Measurements from ENCODE around the gene CD300C. TPM values are rescaled to one million over a fixed set of nuclear protein-coding genes. Genes with fewer than 3 reads are reported as not detected.

CD300C gene
- total RNA-seq: 0.06 TPM in 1 of 2 replicates, not detected in the other

DNA sequence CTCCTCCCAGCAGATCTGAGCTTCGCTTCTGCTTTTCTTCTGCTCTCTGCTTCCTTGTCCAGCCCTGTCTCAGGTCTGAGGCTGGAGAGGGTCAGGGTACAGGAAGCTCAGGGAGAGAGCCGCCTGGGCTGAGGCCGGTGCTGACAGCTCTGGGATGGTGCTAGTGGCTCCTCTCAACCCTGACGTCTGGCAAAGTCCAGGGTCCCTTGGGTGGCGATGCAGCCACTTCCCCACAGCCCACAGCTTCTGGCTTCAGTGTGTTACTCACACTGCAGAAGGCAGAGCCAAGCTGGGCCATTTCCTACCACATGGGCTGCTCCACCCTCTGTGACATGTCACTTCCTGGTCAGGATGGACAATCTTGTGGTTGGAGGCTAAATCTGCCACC lies at the start of gene CD300C:
Gene CD300C, minus strand, starts transcription at position 273 of the 388 bp plus-strand sequence. CDS start 333 bp downstream, outside the sequence.
- TF ChIP-seq, protein P1, sequence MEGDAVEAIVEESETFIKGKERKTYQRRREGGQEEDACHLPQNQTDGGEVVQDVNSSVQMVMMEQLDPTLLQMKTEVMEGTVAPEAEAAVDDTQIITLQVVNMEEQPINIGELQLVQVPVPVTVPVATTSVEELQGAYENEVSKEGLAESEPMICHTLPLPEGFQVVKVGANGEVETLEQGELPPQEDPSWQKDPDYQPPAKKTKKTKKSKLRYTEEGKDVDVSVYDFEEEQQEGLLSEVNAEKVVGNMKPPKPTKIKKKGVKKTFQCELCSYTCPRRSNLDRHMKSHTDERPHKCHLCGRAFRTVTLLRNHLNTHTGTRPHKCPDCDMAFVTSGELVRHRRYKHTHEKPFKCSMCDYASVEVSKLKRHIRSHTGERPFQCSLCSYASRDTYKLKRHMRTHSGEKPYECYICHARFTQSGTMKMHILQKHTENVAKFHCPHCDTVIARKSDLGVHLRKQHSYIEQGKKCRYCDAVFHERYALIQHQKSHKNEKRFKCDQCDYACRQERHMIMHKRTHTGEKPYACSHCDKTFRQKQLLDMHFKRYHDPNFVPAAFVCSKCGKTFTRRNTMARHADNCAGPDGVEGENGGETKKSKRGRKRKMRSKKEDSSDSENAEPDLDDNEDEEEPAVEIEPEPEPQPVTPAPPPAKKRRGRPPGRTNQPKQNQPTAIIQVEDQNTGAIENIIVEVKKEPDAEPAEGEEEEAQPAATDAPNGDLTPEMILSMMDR (conservative IDR thresholded peaks at IDR 0.05; ENCODE audit: low read depth, low read length): no peak
- H3K4me3 ChIP-seq (ENCODE audit: low read depth, low read length): no peak within 1 kb of the TSS
- DNase-seq (ENCODE audit: low read depth): no peak

DNA sequence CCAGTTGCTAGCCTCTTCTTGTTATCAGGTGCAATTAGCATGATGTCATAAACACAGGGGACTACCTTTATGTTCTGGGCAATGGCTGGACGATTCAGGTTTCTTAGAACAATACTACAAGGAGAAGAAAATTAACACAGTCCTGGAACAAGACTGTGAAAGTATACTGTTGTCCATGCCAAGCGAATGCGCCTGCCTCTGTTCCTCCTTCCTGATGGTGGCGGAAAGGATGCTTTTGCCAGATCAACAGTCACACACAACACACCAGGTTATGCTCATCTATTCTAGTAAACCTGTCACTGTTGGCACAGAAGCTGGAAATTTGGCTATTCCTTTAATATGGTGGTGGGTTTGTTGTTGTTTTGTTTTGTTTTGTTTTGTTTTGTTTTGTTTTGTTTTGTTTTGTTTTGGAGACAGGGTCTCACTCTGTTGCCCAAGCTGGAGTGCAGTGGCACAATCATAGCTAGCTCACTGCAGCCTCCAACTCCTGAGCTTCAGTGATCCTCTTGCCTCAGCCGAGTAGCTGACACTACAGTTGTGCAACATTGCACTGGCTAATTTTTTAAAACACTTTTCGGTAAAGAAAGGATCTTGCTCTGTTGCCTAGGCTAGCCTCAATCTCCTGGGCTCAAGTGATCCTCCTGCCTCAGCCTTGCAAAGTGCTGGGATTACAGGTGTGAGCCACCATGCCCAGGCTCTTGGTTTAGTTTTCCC lies 49.3 kb upstream of the CD300C start:
- TF ChIP-seq, protein P1 (conservative IDR thresholded peaks at IDR 0.05; ENCODE audit: low read depth, low read length): no peak
- H3K4me3 ChIP-seq (ENCODE audit: low read depth, low read length): no peak overlapping the region
- no peak for DNase-seq (ENCODE audit: low read depth)

DNA sequence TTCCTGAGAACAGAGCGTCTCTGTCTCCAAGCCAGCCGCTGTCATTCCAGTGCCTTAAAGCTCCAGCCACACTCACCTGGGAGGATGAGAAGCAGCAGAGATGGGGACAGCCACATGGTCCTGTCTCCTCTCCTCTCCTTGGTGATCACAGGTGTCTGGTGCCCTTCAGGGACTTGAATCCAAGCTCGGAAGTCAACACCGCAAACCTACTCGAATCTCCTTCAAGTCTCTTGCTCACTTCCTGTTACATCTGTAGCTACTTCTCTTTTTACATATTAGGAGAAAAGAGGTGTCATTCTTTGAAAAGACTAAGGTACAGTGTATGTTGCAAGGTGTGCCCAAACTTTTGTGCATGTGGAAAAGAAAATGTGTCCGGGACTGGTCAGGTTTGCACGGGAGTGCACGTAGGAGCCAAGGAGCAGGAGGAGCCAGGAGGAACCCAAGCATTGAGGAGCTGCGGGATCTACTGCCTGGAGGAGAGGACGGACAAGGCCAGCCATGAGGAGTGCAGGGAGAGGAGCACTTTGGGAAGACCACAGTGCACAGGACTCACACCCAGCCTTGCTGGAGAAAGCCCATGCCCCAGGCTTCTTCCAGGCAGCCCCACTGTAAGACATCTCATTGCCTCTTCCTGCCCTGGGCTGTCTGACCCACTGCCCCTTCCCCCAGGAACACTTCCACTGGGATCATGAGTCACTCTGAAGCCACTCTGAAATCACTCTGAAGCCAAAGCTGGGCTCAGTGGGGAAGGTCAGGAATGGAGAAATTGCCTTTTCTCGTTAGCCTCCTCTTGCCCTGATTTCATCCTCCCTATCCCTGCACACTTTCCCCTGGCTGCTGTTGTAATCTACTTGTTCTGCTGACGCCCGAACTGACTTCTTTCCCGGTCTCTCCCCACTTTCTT lies 46.4 kb upstream of the CD300C start, which contains the start of gene CD300LD:
Gene CD300LD, minus strand, starts transcription at position 197 of the 904 bp plus-strand sequence. Its CDS starts 81 bp downstream, at position 116.
- H3K4me3 ChIP-seq (ENCODE audit: low read depth, low read length): no peak within 1 kb of the TSS
- DNase-seq (ENCODE audit: low read depth): no peak
- TF ChIP-seq, protein P1 (conservative IDR thresholded peaks at IDR 0.05; ENCODE audit: low read depth, low read length): no peak

DNA sequence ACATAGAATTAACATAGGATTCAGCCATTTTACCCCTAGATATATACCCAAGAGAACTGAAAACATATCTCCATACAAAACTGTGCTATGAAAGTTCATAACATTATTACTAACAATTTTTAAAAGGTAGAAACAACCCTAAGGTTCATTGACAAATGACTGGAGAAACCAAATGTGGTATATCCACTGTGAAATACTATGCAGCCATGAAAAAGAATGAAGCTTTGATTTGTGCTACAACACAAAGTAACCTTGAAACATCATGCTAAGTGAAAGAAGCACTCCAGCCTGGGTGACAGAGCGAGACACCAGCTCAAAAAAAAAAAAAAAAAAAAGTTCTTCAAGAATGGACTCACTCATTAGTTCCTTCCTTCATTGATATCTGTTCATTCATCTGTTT lies 45.6 kb upstream of the CD300C start:
- H3K4me3 ChIP-seq (ENCODE audit: low read depth, low read length): no peak overlapping the region
- DNase-seq (ENCODE audit: low read depth): no peak
- TF ChIP-seq, protein P1 (conservative IDR thresholded peaks at IDR 0.05; ENCODE audit: low read depth, low read length): no peak

DNA sequence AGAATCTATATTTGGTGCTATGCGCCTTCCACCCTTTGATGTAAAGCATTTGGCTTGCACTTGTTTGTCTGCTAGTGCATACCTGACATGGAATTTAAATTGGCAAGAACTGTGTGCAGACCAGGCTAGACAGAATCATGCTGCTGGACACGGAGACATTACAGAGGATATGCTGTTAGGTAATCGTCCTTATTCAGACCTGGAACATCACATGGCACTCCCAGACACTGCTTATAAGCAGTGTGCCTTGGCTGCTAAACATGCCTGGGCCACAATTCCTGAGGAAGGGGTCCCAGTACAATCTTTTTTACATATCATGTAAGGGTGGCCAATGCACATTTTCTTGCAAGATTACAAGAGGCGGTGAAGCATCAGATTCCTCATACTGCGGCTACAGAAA lies 39.8 kb upstream of the CD300C start:
- TF ChIP-seq, protein P1 (conservative IDR thresholded peaks at IDR 0.05; ENCODE audit: low read depth, low read length): no peak

DNA sequence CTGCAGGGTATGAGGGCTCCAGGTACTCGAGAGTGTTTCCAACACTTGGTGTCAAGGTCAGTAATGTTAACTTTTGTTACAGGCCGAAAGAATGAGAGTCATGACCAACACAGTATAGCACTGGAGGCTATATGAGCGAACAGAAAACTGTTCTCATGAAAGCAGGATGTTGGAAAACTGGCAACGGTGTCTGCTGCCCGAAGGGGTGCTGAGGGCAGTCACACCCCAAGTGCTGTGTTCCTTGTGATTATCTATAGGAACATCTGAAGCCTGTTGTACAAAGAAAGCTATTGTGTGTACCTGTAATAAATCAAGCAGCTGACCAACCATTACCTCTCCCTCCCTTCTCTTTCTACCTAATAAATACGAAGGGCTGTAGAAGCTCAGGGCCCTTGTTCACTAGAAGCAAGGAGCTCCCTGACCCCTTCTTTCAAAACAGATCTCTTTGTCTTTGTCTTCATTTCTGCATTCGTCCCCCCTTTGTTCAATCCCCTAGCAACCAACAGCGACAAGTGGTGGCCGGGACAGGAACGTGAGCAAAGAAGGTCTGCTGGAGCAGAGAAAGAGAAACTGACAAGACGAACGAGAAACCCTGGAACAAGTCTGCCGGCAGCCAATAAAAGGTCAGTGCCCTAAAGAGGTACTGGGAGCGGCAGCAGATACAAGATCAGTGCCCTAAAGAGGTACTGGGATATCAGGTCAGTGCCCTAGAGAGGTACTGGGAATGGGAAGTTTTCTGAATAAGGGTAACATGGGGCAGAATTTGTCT lies 38.6 kb upstream of the CD300C start:
- no peak for DNase-seq (ENCODE audit: low read depth)
- TF ChIP-seq, protein P1 (conservative IDR thresholded peaks at IDR 0.05; ENCODE audit: low read depth, low read length): no peak
- H3K4me3 ChIP-seq (ENCODE audit: low read depth, low read length): no peak overlapping the region

More for the DNA sequence above, 39.8 kb upstream of the CD300C start:
- no peak overlapping the region for H3K4me3 ChIP-seq (ENCODE audit: low read depth, low read length)
- DNase-seq (ENCODE audit: low read depth): no peak
